SHP77 (cell line): ENCODE data around the gene FBXW9.
"Not testable (repeated sequence)": the region's sequence is repeated elsewhere in the genome, so short reads cannot be mapped to it uniquely, and the experiment has no call there.

Source experiments
- DNase-seq, 2 experiments: peaks; one replicate each; lab custom pipeline; 2025; lab: John Stamatoyannopoulos, UW

FBXW9 gene

DNA sequence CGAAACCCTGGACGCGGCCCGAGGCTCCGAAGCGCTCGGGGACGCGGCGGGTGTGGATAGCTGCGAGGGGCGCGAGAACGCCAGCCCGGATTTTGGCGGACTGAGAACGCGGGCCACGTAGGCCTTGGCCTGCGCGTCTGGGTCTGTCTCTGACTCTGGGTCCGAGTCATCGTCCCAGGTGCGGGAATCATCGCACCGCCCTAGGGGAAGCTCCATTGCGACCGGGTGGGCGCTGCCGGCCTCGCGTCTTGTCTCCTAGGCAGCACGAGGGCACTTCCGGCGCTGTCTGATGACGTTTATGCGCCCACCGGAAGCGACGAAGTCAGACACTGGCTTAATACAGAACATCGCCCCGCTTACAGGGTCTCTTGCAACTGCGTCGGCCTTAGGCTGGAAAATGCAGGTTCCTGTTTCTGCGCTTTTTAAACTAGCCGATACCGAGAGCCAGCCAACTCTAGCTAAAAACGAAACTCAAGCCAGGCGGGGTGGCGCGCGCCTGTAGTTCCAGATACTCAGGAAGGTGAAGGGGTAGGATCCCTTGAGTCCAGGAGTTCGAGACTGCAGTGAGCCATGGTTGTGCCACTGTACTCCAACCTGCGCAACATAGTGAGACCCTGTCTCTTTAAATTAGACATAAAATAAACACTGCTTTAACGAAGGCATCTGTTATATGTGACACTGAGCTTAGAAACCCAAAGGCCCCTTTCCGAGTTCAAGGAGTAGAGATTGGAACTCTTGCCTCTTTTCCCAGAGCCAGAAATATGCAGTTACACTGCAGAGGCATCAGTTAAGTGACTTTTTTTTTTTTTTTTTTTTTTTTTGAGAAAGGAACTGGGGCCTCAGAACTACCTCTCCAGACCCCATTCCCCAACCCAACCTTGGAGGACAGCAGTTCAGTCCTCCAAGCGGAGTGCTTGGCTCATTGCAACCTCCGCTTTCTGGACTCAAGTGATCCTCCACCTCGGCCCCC is at the start of gene FBXW9:
TSS of gene FBXW9 (minus strand) at position 266 of the 970 bp plus-strand sequence. CDS start at position 216, 50 bp downstream.
- peak; percentile 89 to 91 for DNase-seq

DNA sequence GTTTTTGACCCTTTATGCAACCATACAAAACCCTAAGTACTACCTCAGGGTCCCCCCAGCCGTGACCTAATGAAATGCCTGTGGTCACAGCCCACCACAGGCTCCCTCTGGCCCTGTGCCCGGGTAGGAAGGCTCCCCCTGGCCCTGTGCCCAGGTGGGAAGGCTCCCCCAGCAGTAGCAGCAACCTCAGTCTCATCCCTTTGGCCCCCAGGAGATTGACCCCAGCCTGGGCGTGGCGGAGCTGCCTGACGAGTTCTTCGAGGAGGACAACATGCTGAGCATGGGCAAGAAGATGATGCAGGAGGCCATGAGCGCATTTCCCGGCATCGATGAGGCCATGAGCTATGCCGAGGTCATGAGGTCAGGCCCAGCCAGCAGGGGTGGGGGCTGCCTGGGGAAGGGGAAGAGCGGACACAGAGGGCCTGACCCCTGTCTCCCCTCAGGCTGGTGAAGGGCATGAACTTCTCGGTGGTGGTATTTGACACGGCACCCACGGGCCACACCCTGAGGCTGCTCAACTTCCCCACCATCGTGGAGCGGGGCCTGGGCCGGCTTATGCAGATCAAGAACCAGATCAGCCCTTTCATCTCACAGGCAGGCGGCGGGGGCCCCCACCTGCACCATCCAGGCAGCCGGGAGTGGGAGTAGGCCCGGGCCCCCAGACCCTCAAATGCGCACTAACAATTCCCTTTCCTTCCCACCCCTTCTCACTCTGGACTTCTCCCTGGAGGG is 48.9 kb upstream of the FBXW9 start:
- no peak for DNase-seq

DNA sequence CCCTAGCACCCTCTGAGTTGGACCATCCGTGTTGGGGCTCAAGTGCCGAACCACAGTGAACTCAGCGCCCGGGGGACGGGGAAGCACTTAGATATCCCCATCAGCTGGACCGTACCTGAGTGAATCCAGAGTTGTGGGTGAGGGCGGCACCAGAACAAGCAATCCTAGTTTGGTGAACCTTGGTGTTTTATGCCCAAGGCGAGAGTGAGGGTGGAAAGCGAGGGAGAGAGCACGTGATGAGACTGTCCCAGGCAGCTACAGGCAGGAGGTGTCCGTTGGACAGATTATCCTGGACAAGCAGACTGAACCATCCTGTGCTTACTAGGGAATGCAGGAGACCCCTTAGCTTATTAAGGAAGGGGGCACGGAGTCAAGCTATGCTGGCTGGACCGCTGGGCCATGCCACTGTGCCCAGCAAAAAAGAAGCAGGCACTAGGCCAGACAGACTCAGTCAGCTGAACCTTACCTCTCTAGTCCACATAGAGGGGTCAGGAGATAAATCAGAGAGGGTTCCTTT is 41.5 kb upstream of the FBXW9 start:
- DNase-seq: no peak

DNA sequence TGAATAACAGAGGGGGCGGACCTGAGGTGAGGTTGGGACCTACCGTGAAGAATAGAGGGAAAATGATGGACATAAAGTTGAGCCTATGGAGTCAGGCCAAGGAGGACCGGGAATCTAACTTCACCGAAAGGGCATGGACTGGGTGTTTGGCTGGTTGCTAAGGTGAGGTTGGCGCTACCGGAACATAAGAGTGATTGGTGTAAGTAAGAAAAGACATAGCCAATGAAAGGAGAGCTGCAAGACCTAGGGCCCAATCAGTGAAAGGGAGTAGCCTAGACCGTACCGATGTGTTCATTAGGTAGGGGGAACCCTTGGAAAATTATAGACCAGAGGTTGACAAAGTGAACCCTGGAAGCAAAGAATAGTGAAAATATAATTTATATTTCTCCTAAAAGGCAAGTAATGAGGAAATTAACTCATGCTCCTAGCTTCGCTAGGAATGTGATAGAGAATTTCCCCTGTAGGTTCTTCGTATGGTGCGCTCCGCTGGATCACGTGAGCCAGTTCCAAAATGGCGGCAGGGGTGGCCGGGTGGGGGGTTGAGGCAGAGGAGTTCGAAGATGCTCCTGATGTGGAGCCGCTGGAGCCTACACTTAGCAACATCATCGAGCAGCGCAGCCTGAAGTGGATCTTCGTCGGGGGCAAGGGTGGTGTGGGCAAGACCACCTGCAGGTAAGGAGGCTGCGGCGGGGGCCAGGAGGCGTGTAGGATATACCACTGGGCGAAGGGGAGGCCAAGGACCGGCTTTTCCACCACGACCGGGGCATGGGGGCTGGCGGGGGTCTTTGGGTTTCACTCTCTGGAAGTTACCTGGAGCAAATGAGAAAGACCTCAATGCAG is 40.8 kb upstream of the FBXW9 start, which contains the start of gene GET3:
TSS of gene GET3 (plus strand) at position 503 of the 840 bp plus-strand sequence. CDS start at position 512, 9 bp downstream.
- peak; percentile 99 to 100 for DNase-seq

DNA sequence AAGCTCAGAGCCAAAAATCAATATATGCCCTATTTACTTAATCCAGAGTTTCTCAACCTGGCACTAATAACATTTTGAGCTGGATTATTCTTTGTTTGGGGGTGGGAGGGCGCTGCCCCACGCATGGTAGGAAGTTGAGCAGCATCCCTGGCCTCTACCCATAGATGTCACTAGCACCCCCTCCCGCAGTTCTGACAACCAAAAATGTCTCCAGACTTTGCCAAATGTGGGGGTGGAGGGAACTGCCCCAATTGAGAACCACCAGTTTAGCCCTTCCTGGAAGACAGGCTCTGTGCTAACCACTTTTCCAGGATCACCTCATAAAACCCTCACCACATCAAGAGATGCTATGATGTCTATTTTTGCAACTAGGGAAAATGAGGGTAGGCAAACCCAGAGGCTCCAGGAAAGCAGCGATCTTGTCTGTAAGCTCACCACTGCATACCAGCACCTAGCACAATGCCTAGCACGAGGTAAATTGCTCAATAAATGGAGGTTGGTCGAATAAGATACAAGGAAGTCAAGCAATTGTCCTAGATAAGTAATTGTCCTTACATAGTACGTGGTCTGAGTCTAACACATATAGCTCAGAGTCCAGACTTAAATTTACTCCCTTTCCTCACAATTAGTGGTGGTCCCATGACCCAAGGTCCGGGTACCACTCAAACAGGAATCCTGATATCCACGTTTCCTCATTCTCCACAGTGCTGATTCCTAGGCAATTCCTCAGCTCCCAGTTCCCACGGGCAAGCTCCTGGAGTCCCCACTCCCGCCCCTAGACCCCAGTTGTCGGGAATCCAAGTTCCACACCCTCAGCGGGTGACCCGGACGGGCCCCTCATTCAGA is 37.2 kb upstream of the FBXW9 start:
- DNase-seq: peak in 1 of 2 experiments; percentile 33

DNA sequence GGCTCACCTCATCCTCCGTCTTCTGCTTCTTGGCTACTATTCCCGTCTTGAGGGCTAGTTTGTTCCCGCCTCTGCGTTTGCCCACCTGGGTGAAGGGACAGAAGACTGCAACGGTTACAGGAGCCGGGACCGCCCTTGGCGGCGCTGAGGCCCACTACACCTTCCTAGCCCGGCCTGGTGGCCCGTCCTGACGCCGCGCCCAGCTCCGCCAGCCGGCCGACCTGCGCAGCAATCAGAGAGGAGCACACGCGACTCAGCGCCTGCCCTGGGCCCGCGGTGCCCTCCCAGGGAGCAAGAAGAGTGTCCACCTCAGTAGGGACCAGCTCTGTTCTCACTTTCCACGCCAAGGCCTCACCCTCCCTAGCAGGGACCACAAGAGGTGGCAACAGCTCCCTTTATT is 34.9 kb upstream of the FBXW9 start:
- DNase-seq: no peak

DNA sequence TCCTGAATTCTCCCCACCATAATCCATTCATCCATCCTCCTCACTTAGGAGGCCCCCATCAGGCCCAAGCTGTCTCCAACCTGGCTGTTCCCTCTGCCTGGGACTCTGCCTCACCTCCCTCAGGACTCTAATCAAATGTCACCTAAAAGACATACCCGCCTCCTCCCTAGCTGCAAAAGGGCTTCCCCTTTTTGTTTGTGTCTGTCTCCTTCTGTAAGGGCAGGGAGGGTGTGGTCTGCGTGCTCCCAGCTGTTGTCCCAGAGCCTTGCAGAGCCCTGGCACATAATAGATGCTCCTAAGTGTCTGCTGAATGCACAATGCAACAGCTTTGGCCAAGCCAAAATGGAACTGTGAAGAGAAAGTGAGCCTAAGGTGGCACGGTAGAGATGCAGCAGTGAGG is 33.6 kb upstream of the FBXW9 start:
- DNase-seq: no peak

GRCh38 chr19:12727745-12728433 is 31.5 kb upstream of the FBXW9 start:
- no peak for DNase-seq

GRCh38 chr19:12726988-12727316 is 30.5 kb upstream of the FBXW9 start:
- DNase-seq: no peak

GRCh38 chr19:12725612-12726011 is 29.2 kb upstream of the FBXW9 start:
- not testable (repeated sequence) for DNase-seq

DNA sequence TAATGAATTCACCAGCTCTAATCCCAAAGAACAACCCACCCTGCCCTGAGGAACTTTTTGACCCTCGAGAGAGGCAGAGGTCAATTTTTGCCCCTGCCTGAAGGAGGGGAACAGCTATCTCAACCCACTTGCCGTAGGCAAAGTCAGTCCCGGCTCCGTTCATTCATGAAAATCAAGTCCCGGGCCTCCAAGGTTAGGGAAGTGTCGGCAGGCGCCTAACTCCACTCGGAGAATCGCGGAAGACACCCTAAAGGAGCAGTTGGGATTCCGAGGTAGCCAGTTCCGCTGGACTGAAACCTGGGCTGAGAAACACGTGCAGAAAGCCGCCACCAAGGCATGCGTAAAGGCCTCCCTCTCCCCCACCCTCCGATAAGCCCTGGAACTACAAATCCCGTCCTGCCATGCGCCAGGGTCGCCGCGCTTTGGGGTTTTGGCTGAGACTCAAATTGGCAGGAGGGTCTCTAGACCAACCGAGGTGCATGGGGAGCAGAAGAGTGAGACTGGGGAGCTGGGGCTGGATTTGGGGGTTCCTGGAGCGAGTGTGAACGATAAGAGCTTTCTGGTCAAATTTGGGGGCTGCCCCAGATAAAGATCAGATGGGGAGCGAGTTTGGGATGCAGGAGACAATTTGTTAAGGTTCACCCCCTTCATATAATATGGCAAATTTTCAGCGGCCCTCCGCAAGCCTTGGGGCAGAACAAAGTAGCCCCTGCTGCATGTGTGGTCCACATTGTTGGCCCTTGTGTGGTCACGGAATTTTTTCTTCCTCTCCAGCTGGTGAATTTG is 27.4 kb upstream of the FBXW9 start, which contains the start of gene TNPO2:
TSS of gene TNPO2 (minus strand) at position 292 of the 786 bp plus-strand sequence. CDS start 2,955 bp downstream, outside the sequence.
- peak; percentile 54 to 76 for DNase-seq

- DNase-seq: no peak
Observed at GRCh38 chr19:12723381-12723640, 26.9 kb upstream of the FBXW9 start.

DNA sequence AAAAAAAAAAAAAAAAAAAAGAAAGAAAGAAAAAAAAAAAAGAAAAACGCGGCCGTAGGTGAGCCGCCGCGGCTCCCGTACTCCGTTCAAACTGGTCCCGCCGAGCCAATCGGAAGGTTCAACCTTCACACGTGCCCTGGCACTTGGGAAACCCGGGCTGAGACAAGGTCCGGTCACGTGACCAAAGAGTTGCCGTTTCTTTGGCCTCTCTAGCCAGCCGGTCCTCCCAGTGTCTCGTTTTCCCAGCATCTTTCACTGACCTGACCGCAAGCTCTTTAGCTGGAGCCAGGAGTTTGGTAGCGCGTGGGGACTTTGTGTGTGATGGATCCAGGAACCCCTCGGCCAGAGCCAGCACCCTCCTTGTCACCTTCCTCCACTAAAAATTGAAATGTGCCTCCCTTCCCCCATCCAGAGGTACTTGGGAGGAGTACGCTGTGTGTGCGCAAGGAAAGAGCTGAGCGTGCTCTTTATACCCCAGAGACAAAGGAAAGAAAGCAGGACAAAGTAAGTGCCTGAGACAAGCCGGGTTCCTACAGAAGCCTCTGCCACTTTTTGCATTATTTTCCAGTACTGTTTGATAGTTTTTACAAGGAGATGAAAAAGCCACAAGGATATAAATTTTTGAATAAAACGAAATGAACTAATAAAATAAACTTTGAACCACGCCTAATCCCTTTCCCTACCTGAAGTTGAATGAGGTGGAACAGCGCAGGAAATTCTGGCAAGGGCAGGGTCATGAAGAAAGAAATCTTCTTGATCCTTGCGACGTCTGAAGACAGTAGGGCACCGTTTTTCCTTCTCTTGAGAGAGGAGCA is 26.3 kb upstream of the FBXW9 start:
- peak; percentile 98 to 99 for DNase-seq

DNA sequence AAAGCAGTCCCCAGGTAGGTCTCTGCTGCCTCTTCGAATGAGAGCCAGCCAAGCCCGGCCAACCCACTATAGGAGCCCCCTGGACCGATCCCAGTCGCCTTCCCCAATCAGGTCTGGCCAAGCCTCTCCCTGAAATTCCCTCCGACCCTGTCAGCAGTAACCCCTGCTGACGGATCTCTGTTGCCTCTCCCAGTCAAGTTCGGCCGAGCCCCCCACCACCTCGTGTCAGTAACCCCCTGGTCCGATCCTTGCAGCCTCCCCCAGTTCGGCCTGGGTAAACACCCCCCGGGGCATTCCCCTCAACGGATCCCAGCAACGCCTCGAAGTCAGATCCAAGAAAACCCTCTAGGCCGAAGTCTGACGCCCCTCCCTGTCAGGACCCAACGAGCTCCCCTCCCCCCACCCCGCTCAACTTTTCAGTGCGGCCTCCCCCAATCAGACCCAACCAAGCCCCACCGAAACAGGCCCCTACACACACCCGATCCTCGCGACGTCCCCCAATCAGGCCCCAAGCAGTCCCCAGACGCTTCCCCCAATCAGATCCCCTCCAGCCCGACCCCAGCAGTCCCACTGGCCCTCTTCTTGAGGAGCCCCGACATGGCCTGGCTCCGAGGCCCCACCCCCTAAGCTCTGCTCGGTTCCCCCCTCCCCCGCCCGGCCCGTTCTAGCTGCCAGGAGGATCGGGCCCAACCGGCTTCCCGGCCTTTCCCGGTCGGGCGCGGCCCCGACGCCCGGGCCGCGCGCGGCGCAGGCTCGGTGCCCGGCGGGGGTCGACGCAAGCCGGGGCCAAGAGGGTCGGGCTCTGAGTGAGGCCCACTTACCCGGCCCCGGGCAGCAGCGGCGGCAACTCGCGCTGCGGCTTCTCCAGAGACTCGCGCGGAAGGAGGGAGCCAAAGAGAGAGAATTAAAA is 25.5 kb upstream of the FBXW9 start:
- DNase-seq: no peak

- no peak for DNase-seq
Observed at GRCh38 chr19:12720851-12721655, 24.6 kb upstream of the FBXW9 start.

GRCh38 chr19:12720296-12720695 is 23.9 kb upstream of the FBXW9 start:
- DNase-seq: no peak

- DNase-seq: no peak
Observed at GRCh38 chr19:12715929-12716328, 19.5 kb upstream of the FBXW9 start.
